Activated CD4-positive, alpha-beta T cell treated with anti-CD3 and anti-CD28 coated beads, Interleukin-2, Interleukin-6, amounts not matched to agents 100 ng/mL and 50 ng/mL, durations not matched to agents 16 hours and 8 hours (primary cell): ENCODE data around the gene CCPG1.
A peak's percentile ranks its signal among the peaks of the same experiment; 100 is the strongest.
"Not testable (repeated sequence)": the region's sequence is repeated elsewhere in the genome, so short reads cannot be mapped to it uniquely, and the experiment has no call there.

ENCODE experiments used
- DNase-seq: peaks from one replicate; pipeline ENCODE4 v3.0.0-alpha.2; 2020

The CCPG1 gene, protein sequence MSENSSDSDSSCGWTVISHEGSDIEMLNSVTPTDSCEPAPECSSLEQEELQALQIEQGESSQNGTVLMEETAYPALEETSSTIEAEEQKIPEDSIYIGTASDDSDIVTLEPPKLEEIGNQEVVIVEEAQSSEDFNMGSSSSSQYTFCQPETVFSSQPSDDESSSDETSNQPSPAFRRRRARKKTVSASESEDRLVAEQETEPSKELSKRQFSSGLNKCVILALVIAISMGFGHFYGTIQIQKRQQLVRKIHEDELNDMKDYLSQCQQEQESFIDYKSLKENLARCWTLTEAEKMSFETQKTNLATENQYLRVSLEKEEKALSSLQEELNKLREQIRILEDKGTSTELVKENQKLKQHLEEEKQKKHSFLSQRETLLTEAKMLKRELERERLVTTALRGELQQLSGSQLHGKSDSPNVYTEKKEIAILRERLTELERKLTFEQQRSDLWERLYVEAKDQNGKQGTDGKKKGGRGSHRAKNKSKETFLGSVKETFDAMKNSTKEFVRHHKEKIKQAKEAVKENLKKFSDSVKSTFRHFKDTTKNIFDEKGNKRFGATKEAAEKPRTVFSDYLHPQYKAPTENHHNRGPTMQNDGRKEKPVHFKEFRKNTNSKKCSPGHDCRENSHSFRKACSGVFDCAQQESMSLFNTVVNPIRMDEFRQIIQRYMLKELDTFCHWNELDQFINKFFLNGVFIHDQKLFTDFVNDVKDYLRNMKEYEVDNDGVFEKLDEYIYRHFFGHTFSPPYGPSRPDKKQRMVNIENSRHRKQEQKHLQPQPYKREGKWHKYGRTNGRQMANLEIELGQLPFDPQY

DNA sequence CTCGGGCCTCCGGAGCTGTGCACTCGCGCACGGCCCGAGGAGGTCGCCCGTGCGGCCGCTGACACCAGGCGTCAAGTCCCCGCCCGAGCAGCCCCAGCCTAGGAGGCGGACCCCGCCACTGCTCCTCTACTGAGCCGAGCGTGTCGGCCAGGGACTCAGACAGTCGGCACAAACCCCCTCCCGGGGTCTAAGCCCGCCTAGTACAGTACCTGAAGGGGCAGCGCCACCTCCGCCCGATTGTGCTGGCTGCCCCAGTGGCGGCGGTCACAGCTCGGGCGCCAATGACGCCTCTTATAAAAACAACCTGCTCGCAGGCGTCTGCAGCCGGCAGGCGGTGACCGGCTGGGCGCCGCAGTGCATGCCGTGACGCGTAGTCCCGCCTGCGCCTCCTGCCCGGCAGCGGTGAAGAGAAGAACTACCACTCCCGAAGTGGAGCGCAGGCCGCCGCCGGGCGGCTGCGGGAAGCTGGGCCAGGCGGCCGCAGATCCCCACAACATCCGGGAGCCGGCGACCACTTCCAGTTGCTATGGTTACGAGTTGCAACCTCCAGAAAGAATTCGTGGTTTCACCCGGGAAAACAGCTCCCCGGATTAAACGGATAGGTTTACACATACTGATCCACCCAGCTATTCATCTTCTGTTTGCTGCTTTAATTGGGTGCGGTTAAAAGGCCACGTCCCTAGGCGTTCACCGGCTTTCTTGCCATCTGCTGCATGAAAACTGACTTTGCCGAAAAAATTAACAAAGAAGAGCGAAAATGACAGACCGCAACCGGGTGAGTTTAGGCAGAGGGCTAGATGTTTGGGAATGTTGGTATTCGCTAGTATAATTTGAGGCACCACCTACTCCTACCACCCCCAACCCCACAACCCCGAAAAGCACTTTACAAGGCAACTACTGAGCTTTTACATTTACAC lies at the start of gene CCPG1, which contains the start of gene PIERCE2:
Gene CCPG1 (minus strand): TSS at position 348 of the 917 bp plus-strand sequence. CDS start 18,935 bp downstream, outside the sequence.
Gene PIERCE2 (plus strand): TSS at position 484 of the 917 bp plus-strand sequence. CDS start 274 bp downstream, at position 758.
- peak; percentile 94 for DNase-seq

DNA sequence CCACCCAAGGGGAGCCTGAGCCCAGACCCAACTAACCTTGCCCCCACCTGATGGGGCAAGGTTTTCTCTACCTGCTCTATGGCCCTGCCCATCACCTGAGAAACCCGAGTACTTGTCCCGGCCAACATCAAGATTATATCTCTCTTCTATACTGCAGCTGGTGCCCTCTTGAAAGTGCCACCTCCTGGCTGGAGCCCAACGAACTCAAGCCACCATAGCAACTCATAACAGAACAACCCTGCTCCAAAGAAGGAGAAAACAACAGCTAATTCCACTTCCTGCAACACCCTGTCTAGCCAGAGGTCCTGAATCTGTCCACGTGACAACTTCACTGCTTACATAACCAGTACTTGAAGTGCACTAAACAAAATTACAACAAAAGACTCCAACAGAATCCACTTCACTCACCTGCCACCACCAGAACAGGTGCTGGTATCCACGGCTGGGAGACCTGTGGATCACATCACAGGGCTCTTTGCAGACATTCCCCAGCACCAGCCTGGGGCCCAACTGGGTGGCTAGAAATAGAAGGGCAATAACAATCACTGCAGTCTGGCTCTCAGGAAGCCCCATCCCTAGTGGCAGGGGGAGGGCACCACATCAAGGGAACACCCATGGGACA lies 49.4 kb upstream of the CCPG1 start:
- DNase-seq, result no peak

DNA sequence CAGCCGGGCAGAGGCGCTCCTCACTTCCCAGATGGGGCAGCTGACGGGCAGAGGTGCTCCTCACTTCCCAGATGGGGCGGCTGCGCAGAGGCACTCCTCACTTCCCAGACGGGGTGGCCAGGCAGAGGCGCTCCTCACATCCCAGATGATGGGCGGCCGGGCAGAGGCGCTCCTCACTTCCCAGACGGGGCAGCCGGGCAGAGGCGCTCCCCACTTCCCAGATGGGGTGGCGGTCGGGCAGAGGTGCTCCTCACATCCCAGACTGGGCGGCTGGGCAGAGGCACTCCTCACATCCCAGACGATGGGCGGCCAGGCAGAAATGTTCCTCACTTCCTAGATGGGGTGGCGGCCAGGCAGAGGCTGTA lies 38.9 kb upstream of the CCPG1 start:
- not testable (repeated sequence) for DNase-seq

DNA sequence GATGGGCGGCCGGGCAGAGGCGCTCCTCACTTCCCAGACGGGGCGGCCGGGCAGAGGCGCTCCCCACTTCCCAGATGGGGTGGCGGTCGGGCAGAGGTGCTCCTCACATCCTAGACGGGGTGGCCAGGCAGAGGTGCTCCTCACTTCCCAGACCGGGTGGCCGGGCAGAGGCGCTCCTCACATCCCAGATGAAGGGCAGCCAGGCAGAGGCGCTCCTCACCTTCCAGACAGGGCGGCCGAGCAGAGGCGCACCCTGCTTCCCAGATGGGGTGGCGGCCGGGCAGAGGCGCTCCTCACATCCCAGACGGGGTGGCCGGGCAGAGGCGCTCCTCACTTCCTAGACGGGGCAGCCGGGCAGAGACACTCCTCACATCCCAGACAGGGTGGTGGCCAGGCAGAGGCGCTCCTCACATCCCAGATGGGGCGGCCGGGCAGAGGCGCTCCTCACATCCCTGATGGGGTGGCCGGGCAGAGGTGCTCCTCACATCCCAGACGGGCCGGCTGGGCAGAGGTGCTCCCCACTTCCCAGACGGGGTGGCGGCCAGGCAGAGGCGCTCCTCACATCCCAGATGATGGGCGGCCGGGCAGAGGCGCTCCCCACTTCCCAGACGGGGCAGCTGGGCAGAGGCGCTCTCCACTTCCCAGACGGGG lies 38.3 kb upstream of the CCPG1 start:
- DNase-seq, result not testable (repeated sequence)

DNA sequence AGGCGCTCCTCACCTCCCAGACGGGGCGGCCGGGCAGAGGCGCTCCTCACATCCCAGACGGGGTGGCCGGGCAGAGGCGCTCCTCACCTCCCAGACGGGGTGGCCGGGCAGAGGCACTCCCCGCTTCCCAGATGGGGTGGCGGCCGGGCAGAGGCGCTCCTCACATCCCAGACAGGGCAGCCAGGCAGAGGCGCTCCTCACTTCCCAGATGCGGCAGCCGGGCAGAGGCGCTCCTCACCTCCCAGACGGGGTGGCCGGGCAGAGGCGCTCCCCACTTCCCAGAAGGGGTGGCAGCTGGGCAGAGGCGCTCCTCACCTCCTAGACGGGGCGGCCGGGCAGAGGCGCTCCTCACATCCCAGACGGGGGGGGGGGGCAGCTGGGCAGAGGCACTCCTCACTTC lies 37.8 kb upstream of the CCPG1 start:
- not testable (repeated sequence) for DNase-seq

DNA sequence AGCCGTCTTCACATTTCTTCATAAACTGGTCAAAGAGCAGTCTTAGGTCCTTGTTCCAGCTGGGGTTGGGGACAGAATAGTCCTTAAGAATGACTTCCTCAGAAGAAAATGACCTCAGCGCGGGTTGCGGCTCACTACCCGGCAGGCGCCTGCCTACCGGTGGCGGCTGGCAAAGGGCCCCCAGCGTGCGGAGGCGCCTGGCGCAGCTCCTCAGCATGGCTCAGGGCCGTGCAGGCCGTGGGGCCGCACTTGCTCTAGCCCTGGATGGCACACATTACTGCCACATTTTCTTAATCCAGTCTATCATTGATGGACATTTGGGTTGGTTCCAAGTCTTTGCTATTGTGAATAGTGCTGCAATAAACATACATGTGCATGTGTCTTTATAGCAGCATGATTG lies 35.0 kb upstream of the CCPG1 start:
- not testable (repeated sequence) for DNase-seq

DNA sequence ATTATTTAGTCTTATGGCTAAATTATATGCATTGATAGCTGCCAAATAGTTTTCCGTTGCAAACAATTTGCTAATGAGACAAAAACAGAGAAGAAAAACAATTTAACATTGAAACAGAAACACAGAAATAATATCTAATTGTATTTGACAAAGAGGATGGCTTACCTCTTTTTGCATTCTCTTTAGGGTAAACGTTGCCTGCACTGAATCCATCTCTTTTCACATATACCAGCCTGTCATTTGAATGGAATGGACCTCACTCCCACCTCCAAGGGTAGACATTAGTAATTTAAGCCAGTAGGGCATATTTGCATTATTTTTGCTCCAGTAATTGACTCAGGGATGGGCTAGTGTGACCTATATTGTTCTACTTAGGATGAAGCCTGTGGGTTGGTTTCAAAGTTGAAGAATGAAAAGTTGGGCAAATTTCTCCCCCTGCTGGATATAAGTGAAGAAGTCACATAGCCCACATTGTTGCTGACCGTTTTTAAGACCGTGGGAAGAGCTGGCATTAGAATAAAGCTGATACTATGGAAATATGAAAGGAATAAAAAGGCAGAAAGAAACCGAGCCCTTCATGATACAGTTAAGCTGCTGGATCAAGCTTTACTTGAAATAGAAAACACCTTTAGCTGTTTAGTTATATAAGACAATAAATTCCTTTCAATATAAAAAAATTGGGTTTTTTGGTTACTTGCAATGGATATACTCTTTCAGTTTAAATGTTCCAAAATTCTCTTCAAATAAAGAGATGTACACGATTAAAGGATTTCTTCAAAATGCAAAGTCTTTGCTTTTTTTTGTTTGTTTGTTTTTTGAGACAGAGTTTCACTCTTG lies 27.0 kb upstream of the CCPG1 start:
- DNase-seq, result peak; percentile 55

DNA sequence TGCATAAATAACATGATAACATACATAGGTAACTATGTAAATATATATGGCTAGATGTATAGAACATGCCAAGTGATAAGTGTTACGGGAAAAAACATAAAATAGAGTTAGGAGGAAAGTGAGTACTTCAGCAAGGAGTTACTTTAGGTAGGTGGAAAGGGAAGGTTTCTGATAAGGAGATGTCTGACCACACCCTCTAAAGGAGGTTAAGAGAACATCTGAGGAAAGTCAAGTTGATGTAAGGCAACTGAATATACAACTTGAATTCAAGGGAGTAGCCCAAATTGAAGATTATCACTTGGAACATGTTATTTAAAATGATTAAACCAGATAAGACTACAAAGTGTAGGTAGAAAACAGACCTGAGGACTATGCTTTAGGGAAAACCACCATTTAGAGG lies 13.9 kb upstream of the CCPG1 start:
- no peak for DNase-seq

DNA sequence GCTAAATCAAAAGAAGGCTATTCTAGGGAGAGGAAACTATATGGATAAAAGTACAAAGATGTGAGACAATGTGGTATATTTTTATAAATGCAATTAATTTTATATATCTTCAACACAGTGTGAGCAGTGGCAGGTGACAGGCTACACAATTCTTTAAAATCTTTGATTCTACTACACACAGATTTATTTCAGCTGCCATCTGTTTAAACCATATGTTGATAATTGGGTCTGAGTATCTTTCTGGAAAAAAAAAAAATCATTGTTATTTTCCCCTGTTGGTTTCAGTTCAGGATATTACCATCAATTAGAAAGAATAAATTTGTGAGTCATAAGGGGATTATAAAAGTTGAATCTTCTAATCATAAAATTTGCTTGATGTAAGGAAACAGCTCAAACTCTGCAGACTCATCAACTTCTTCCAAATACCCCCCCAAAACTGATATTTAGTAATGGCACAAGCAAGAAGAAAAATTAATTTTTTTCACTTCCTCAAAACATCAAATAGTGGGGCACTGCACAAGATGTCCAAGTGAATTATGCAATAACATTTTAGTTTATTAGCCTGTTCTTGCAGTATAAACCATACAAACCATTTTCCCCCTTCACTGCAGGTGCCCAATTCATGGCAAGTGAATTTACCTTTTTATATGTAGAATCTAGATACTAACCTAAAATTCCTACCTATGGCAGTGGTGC lies 12.2 kb upstream of the CCPG1 start:
- no peak for DNase-seq

DNA sequence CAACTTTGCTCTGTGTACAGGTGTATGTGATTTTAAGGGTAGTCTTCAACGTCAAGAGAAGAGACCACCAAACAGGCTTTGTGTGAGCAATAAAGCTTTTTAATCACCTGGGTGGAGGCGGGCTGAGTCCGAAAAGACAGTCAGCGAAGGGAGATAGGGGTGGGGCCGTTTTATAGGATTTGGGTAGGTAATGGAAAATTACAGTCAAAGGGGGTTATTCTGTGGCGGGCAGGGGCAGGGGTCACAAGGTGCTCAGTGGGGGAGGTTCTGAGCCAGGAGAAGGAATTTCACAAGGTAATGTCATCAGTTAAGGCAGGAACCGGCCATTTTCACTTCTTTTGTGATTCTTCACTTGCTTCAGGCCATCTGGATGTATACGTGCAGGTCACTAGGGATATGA lies 9.5 kb upstream of the CCPG1 start:
- not testable (repeated sequence) for DNase-seq

DNA sequence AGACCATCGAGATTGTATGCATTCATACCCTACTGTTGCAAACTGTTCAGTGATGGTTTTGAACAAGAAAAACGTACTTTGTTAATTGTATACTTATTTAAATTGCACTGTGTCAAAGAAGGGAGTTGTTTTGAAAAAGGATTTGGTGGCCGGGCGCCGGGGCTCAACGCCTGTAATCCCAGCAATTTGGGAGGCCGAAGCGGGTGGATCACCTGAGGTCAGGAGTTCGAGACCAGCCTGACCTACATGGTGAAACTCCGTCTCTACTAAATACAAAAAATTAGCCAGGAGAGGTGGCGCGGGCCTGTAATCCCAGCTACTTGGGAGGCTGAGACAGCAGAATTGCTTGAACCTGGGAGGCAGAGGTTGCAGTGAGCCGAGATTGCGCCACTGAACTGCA lies 817 bp upstream of the CCPG1 start:
- DNase-seq, result not testable (repeated sequence)

DNA sequence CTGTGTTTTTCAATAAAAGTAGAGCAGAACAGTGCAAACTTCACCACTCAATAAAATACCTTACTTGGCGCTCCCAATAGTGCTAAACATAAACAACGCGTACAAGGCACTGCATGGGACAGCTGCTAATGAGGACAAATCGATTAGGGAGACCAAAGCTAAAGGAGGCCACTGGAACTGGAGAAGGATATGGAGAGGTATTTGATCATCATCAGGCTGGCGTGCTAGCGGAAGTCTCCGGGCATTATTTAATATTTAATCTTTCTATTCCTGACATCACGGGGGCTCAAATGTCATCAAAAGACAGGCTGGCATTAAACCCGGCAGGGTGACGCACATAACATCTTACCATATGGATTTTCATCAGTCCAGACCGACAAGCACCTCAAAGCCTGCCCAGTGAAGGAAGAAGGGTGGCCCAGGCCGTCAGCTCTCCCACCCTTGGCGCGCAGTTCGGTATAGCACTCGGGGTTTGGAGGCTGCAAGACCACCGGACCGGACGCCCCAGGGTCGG lies 604 bp downstream of the CCPG1 start:
- DNase-seq, result no peak

DNA sequence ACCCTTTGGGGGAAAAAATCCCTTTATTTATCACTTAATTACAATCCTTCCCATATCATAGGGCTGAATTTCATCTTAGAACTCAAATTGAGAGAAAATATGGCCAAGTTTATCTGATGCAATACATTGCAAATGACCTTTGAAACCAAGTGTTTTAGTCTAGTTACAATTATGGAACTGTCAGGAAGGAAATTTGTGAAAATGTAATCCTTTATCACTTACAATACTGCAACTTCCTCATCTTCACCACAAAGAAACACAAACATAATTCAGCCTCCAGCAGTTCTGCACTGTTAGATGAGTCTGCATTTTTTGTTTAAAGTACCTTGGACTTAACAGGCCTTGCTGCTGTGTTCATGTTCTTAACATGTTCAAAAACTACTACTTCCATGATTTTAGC lies 4.6 kb downstream of the CCPG1 start:
- DNase-seq, result peak; percentile 36

DNA sequence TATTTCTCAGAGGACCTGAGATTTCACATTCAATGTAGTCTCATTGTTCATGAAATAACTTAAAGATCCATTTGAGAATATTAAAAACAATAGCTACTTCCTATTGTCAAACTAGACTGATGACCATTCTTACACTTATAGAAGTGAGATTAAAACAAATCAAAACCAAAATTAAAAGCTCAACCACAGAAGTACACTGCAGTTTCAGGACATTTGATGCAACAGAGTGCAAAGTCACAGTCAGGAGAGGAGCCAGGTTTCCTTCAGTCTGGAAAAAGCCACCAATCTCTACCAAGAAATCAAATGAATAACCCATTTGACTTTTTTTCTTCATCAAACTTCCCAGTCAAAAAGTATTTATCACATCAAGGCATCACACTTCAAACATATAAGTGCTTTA lies 5.5 kb downstream of the CCPG1 start:
- DNase-seq, result peak; percentile 27

DNA sequence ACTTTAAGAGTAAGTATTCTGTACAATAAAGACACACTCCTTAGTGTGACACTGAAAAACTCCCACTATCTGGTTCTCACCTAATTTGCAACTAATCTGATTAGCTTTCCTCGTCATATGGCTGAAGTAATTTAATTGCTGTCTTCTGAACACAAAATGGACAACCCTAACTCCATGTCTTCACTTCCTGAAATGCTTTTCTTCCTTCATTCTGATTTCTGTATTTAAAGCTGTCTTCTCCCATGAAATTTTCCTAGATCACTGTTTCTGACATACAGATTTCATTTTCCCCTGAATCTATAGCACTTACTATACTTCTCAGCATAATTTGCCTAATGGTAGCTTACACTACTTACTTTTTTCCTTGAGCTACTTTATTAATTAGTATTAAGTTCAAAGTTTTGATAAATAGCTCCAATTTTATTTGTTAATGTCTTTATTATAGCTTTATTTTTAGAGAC lies 6.3 kb downstream of the CCPG1 start:
- no peak for DNase-seq

DNA sequence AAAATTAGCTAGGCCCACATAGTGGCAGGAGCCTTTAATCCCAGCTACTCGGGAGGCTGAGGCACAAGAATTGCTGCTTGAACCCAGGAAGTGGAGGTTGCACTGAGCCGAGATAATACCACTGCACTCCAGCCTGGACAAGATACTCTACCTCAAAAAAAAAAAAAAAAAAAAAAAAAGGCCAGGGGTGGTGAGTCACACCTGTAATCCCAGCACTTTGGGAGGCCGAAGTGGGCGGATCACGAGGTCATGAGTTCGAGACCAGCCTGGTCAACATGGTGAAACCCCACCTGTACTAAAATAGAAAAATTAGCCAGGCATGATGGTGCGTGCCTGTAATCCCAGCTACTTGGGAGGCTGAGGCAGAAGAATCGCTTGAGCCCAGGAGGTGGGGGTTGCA lies 8.1 kb downstream of the CCPG1 start:
- not testable (repeated sequence) for DNase-seq

DNA sequence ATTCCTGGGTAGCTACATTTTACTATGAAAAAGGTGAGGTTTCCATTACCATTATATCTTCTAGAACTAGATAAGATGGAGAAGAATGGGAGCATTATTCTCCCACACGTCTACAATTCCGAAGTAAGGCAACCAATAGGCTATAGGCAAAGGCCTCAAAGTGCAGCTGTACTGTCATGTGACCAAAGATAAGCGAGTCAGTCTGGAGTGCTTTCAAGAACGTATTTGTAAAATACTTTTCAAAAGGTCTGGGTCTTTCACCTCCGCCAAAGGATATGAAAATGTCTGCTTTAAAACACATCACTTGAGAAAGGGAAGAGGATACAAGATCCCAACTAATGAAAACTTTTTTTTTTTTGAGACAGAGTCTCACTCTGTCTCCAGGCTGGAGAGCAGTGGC lies 9.9 kb downstream of the CCPG1 start:
- DNase-seq, result no peak

DNA sequence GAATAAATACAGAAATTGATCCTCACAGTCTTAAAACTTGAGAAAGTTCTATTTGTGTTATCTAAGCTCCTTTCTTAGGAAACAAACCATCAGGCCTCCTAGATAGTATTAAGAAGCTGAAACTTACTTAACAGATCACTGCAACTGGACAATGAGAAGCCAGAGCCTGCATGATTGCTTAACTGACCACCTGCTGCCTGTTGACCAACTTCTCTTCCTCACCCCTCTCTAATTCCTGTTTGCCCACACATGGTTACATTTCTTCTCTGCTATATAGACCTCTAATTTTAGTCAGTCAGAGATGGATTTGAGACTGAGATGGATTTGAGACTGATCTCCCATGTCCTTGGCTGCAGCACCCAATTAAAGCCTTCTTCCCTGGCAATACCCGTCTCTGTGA lies 13.5 kb downstream of the CCPG1 start:
- DNase-seq, result no peak

DNA sequence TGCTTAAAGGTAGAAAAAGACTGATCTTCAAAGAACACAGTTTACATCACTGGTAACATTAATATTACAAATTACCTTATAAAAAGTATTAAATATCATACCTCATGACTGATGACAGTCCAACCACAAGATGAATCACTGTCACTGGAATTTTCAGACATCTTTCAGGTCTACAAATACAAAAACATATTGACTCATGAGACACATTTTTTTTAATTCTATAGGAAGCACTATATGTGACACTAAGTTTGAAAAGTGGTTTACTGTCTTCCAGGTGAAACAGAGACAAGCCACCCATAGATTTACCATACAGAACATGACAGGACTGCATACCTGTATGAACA lies 18.9 kb downstream of the CCPG1 start:
- DNase-seq, result no peak

DNA sequence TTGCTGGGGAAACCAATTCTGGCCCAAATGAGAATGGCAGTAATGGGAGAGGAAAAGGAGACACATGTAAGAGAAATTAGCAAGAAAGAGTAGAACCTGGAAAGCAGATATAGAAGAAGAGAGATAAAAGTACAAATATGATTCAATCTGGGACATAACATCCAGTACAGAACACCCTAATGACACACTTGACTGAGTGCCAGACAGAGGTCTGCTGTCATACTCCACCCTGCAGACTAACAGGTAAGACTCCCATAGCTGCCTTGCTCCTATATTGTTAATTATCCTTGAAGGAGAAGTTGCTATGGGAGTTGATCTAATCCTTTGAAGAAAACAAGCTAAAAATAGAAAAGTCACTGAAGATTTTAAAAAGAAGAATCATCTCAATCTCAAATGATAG lies 21.1 kb downstream of the CCPG1 start:
- no peak for DNase-seq
